Activated CD8-positive, alpha-beta T cell treated with anti-CD3 and anti-CD28 coated beads, Interleukin-2, amount 10 ng/mL, durations not matched to agents 7 days and 5 days (primary cell): Measurements from ENCODE around the gene SLC2A3. TPM values are rescaled to one million over a fixed set of nuclear protein-coding genes. Genes with fewer than 3 reads are reported as not detected.
A peak's percentile ranks its signal among the peaks of the same experiment; 100 is the strongest.
"Not testable (repeated sequence)": the region's sequence is repeated elsewhere in the genome, so short reads cannot be mapped to it uniquely, and the experiment has no call there.

Experiments
- ATAC-seq: fragments of 150-1000 bp; cut with Tn5 transposase; one replicate; pipeline ENCODE4 v1.10.0; 2021; ENCODE audit warnings: moderate library complexity
- CTCF ChIA-PET: fragments of 350-600 bp; sonication (Branson Sonifier 250); formaldehyde crosslinking; loops from one replicate; lab custom pipeline; 2021; ENCODE audit warnings: antibody characterized with exemption; lab: Charles Lee
- POLR2A ChIA-PET: fragments of 350-600 bp; sonication (Branson Sonifier 250); formaldehyde crosslinking; loops from one replicate; lab custom pipeline; 2021; ENCODE audit warnings: antibody characterized with exemption; lab: Charles Lee
- DNase-seq: peaks from one replicate; pipeline ENCODE4 v3.0.0-alpha.2; 2020
- H3K27ac Mint-ChIP-seq: one replicate; pipeline ENCODE4 v1.8.0; 2021; ENCODE audit warnings: mild to moderate bottlenecking, mixed read lengths
- H3K27me3 Mint-ChIP-seq: one replicate; pipeline ENCODE4 v1.8.0; 2021; ENCODE audit warnings: low read depth, mixed read lengths
- H3K36me3 Mint-ChIP-seq: one replicate; pipeline ENCODE4 v1.8.0; 2021; ENCODE audit warnings: low read depth, mixed read lengths
- H3K4me1 Mint-ChIP-seq: one replicate; pipeline ENCODE4 v1.8.0; 2021; ENCODE audit warnings: low read depth, mixed read lengths
- H3K4me3 Mint-ChIP-seq: one replicate; pipeline ENCODE4 v1.8.0; 2021; ENCODE audit warnings: mild to moderate bottlenecking, mixed read lengths
- H3K9me3 Mint-ChIP-seq: one replicate; pipeline ENCODE4 v1.8.0; 2022; ENCODE audit warnings: mixed read lengths; ENCODE audit not compliant: insufficient read depth
- total RNA-seq, 2 experiments: library from RNA; stranded (reverse); gene quantifications; one replicate each; pipeline ENCODE4 v1.2.3, GENCODE V29; 2021

Gene SLC2A3
- total RNA-seq, 2 experiments from 2014 or later, result 255 to 266 TPM

DNA sequence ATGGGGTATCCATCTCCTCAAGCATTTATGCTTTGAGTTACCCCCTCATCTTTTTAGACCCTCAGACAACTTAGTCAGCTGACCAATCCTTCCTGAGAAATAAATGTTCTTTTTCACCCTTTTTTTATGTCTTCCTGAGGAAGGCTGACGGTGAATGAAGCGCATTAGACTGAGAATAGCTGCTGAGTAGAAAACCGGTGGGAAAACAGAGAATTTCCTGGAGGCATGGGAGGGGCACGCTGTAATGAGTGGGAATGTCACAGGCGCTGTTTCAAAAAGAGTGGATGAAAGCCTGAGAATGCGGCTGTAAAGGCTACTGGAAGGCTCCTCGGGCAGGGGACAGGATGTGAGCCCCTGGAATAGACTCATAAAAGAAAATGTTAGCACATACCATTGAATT is 35.8 kb upstream of the SLC2A3 start:
- H3K36me3 Mint-ChIP-seq, result peaks cover 16% of the 10 kb centered on the region
- peak overlapping the region; percentile 95 for H3K27ac Mint-ChIP-seq
- H3K4me3 Mint-ChIP-seq, result peak overlapping the region; percentile 74
- POLR2A ChIA-PET, result interaction anchor here (0.6 to 5.7 kb wide), 9 partner anchors 11 to 1033 kb away, joined by 3 to 78 read pairs (median 5); partner anchors contain the start of gene SLC2A3
- H3K27me3 Mint-ChIP-seq, H3K9me3 Mint-ChIP-seq, ATAC-seq, DNase-seq: not testable (repeated sequence)
- CTCF ChIA-PET, result interaction anchor here (0.7 to 2.9 kb wide), 6 partner anchors 12 to 107 kb away, joined by 3 to 55 read pairs (median 12); partner anchors contain the start of gene SLC2A3
- peaks cover 39% of the 10 kb centered on the region for H3K4me1 Mint-ChIP-seq

GRCh38 chr12:7970475-7971252 is 34.7 kb upstream of the SLC2A3 start:
- POLR2A ChIA-PET, result interaction anchor here (0.7 to 5.7 kb wide), 12 partner anchors 10 to 1032 kb away, joined by 3 to 78 read pairs (median 4); partner anchors contain the start of gene SLC2A3

DNA sequence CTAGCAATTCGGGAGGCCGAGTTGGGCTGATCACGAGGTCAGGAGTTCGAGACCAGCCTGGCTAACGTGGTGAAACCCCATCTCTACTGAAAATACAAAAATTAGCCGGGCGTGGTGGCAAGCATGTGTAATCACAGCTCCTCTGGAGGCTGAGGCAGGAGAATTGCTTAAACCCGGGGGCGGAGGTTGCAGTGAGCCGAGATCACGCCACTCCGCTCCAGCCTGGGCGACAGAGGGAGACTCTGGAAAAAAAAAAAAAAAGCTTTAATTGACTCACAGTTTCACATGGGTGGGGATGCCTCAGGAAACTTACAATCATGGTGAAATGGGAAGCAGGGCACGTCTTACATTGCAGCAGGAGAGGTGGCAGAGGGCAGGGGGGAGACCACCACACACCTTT is 30.6 kb upstream of the SLC2A3 start:
- H3K27ac Mint-ChIP-seq, result no peak overlapping the region
- ATAC-seq (no peak), DNase-seq (no peak)
- H3K27me3 Mint-ChIP-seq, result no peaks in the 10 kb centered on the region
- H3K4me1 Mint-ChIP-seq, result peaks cover 40% of the 10 kb centered on the region
- CTCF ChIA-PET, result interaction anchor here (0.9 kb wide), 1 partner anchor 33 kb away, joined by 3 read pairs; no protein-coding TSS in a partner anchor
- H3K4me3 Mint-ChIP-seq, result no peak overlapping the region
- POLR2A ChIA-PET, result interaction anchor here (1.6 kb wide), 1 partner anchor 32 kb away, joined by 3 read pairs; no protein-coding TSS in a partner anchor
- no peaks in the 10 kb centered on the region for H3K9me3 Mint-ChIP-seq
- peaks cover 23% of the 10 kb centered on the region for H3K36me3 Mint-ChIP-seq

More at GRCh38 chr12:7970475-7971252, 34.7 kb upstream of the SLC2A3 start:
- Mint-ChIP-seq H3K4me1 (peaks cover 42% of the 10 kb centered on the region), H3K4me3 (peak overlapping the region; percentile 74), H3K36me3 (peaks cover 18% of the 10 kb centered on the region), H3K27ac (peak overlapping the region; percentile 95), H3K27me3 (no peaks in the 10 kb centered on the region), H3K9me3 (no peaks in the 10 kb centered on the region)
- CTCF ChIA-PET, result interaction anchor here (0.7 to 2.9 kb wide), 9 partner anchors 9 to 111 kb away, joined by 3 to 55 read pairs (median 8); partner anchors contain the start of gene SLC2A3
- ATAC-seq (peak; percentile 96), DNase-seq (peak; percentile 91)

GRCh38 chr12:7964669-7965068 is 28.7 kb upstream of the SLC2A3 start:
- POLR2A ChIA-PET, result interaction anchor here (0.7 to 0.8 kb wide), 2 partner anchors 29 kb away, joined by 4 to 7 read pairs; partner anchors contain the start of gene SLC2A3
- H3K36me3 Mint-ChIP-seq, result peaks cover 19% of the 10 kb centered on the region
- H3K4me3 Mint-ChIP-seq, result not testable (repeated sequence)

GRCh38 chr12:7961395-7962178 is 25.6 kb upstream of the SLC2A3 start:
- POLR2A ChIA-PET, result interaction anchor here (0.6 to 5.9 kb wide), 9 partner anchors 9 to 116 kb away, joined by 3 to 247 read pairs (median 4); partner anchors contain the start of gene SLC2A3
- H3K27ac Mint-ChIP-seq, result peak overlapping the region; percentile 76
- no peak for DNase-seq
- CTCF ChIA-PET, result interaction anchor here (1.1 to 8.8 kb wide), 10 partner anchors 9 to 117 kb away, joined by 3 to 285 read pairs (median 10); partner anchors contain the start of gene SLC2A3
- H3K4me1 Mint-ChIP-seq, result peaks cover 43% of the 10 kb centered on the region
- no peaks in the 10 kb centered on the region for H3K27me3 Mint-ChIP-seq
- no peaks in the 10 kb centered on the region for H3K9me3 Mint-ChIP-seq
- peaks cover 8% of the 10 kb centered on the region for H3K36me3 Mint-ChIP-seq
- ATAC-seq, result no peak
- peak overlapping the region; percentile 85 for H3K4me3 Mint-ChIP-seq

More at GRCh38 chr12:7964669-7965068, 28.7 kb upstream of the SLC2A3 start:
- not testable (repeated sequence) for ATAC-seq, H3K27ac Mint-ChIP-seq, H3K27me3 Mint-ChIP-seq, H3K9me3 Mint-ChIP-seq, DNase-seq
- CTCF ChIA-PET, result interaction anchor here (8.8 kb wide), 1 partner anchor 29 kb away, joined by 285 read pairs; the partner anchor contains the start of gene SLC2A3
- peaks cover 36% of the 10 kb centered on the region for H3K4me1 Mint-ChIP-seq

- ATAC-seq, result peak; percentile 72
- CTCF ChIA-PET, result interaction anchor here (1.1 to 8.8 kb wide), 10 partner anchors 11 to 119 kb away, joined by 3 to 285 read pairs (median 8); partner anchors contain the start of gene SLC2A3
- peak overlapping the region; percentile 91 for H3K27ac Mint-ChIP-seq
- POLR2A ChIA-PET, result interaction anchor here (0.9 to 5.9 kb wide), 7 partner anchors 11 to 67 kb away, joined by 3 to 247 read pairs (median 5); partner anchors contain the start of gene SLC2A3
- peak overlapping the region; percentile 85 for H3K4me3 Mint-ChIP-seq
- H3K9me3 Mint-ChIP-seq, result no peaks in the 10 kb centered on the region
- peaks cover 8% of the 10 kb centered on the region for H3K36me3 Mint-ChIP-seq
- peaks cover 42% of the 10 kb centered on the region for H3K4me1 Mint-ChIP-seq
- DNase-seq, result peak; percentile 78
- H3K27me3 Mint-ChIP-seq, result no peaks in the 10 kb centered on the region
These were observed 23.7 kb upstream of the SLC2A3 start for GRCh38 chr12:7959701-7960121.

- no peak for DNase-seq
- Mint-ChIP-seq H3K27me3 (no peaks in the 10 kb centered on the region), H3K9me3 (no peaks in the 10 kb centered on the region), H3K4me3 (peak overlapping the region; percentile 85), H3K36me3 (peaks cover 8% of the 10 kb centered on the region), H3K4me1 (peaks cover 42% of the 10 kb centered on the region), H3K27ac (peak overlapping the region; percentile 91)
- ChIA-PET POLR2A (interaction anchor here (0.9 to 5.9 kb wide), 3 partner anchors 12 to 68 kb away, joined by 3 to 247 read pairs (median 10); partner anchors contain the start of gene SLC2A3), CTCF (interaction anchor here (1.2 to 8.8 kb wide), 6 partner anchors 10 to 35 kb away, joined by 3 to 285 read pairs (median 16); partner anchors contain the start of gene SLC2A3)
- ATAC-seq, result peak; percentile 27
These were observed 23.3 kb upstream of the SLC2A3 start for GRCh38 chr12:7959278-7959677.

- H3K27ac Mint-ChIP-seq, ATAC-seq, H3K27me3 Mint-ChIP-seq, DNase-seq, H3K36me3 Mint-ChIP-seq, H3K4me3 Mint-ChIP-seq, POLR2A ChIA-PET, H3K9me3 Mint-ChIP-seq, CTCF ChIA-PET: not testable (repeated sequence)
- H3K4me1 Mint-ChIP-seq, result peaks cover 23% of the 10 kb centered on the region
These were observed 18.9 kb upstream of the SLC2A3 start for GRCh38 chr12:7954877-7955276.

- H3K9me3 Mint-ChIP-seq, CTCF ChIA-PET, H3K27me3 Mint-ChIP-seq, ATAC-seq, DNase-seq, H3K4me3 Mint-ChIP-seq, POLR2A ChIA-PET, H3K36me3 Mint-ChIP-seq, H3K27ac Mint-ChIP-seq: not testable (repeated sequence)
- peaks cover 19% of the 10 kb centered on the region for H3K4me1 Mint-ChIP-seq
These were observed 18.4 kb upstream of the SLC2A3 start for GRCh38 chr12:7954418-7954817.

GRCh38 chr12:7953912-7954311 is 17.9 kb upstream of the SLC2A3 start:
- H3K27ac Mint-ChIP-seq, DNase-seq, ATAC-seq, H3K9me3 Mint-ChIP-seq, H3K36me3 Mint-ChIP-seq, H3K4me3 Mint-ChIP-seq, POLR2A ChIA-PET, CTCF ChIA-PET, H3K27me3 Mint-ChIP-seq: not testable (repeated sequence)
- peaks cover 16% of the 10 kb centered on the region for H3K4me1 Mint-ChIP-seq

DNA sequence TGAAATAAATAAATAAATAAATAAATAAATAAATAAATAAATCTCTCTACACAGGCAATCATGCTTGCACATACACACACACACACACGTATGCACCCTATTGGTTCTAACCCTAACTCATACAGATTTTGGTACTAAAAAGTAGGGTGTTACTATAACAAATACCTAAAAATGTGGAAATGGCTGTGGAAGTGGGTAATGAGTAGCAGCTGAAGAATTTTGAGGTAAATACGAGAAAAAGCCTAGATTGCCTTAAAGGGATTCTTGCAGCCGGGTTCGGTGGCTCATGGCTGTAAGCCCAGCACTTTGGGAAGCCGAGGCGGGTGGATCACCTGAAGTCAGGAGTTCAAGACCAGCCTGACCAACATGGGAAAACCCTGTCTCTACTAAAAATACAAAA is 15.7 kb upstream of the SLC2A3 start:
- ATAC-seq (no peak), DNase-seq (no peak)
- ChIA-PET CTCF (no interaction called here), POLR2A (no interaction called here)
- H3K27me3 Mint-ChIP-seq, result no peaks in the 10 kb centered on the region
- no peak overlapping the region for H3K4me3 Mint-ChIP-seq
- H3K27ac Mint-ChIP-seq, result no peak overlapping the region
- no peaks in the 10 kb centered on the region for H3K9me3 Mint-ChIP-seq
- no peaks in the 10 kb centered on the region for H3K36me3 Mint-ChIP-seq
- peaks cover 9% of the 10 kb centered on the region for H3K4me1 Mint-ChIP-seq
